ENCODE results near the gene LAMTOR1.

GRCh38 chr11:72100009-72100408 is 3.1 kb downstream of the LAMTOR1 start:
- TF ChIP-seq CTCF (IDR thresholded peaks at IDR 0.05): no peak
- no peak for TF ChIP-seq EP300 (IDR thresholded peaks at IDR 0.05)
- TF ChIP-seq POLR2A (IDR thresholded peaks at IDR 0.05): no peak
